ENCODE results near the gene USP24.
A peak's percentile ranks its signal among the peaks of the same experiment; 100 is the strongest.

Gene USP24, protein sequence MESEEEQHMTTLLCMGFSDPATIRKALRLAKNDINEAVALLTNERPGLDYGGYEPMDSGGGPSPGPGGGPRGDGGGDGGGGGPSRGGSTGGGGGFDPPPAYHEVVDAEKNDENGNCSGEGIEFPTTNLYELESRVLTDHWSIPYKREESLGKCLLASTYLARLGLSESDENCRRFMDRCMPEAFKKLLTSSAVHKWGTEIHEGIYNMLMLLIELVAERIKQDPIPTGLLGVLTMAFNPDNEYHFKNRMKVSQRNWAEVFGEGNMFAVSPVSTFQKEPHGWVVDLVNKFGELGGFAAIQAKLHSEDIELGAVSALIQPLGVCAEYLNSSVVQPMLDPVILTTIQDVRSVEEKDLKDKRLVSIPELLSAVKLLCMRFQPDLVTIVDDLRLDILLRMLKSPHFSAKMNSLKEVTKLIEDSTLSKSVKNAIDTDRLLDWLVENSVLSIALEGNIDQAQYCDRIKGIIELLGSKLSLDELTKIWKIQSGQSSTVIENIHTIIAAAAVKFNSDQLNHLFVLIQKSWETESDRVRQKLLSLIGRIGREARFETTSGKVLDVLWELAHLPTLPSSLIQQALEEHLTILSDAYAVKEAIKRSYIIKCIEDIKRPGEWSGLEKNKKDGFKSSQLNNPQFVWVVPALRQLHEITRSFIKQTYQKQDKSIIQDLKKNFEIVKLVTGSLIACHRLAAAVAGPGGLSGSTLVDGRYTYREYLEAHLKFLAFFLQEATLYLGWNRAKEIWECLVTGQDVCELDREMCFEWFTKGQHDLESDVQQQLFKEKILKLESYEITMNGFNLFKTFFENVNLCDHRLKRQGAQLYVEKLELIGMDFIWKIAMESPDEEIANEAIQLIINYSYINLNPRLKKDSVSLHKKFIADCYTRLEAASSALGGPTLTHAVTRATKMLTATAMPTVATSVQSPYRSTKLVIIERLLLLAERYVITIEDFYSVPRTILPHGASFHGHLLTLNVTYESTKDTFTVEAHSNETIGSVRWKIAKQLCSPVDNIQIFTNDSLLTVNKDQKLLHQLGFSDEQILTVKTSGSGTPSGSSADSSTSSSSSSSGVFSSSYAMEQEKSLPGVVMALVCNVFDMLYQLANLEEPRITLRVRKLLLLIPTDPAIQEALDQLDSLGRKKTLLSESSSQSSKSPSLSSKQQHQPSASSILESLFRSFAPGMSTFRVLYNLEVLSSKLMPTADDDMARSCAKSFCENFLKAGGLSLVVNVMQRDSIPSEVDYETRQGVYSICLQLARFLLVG (N-terminal part only)

DNA sequence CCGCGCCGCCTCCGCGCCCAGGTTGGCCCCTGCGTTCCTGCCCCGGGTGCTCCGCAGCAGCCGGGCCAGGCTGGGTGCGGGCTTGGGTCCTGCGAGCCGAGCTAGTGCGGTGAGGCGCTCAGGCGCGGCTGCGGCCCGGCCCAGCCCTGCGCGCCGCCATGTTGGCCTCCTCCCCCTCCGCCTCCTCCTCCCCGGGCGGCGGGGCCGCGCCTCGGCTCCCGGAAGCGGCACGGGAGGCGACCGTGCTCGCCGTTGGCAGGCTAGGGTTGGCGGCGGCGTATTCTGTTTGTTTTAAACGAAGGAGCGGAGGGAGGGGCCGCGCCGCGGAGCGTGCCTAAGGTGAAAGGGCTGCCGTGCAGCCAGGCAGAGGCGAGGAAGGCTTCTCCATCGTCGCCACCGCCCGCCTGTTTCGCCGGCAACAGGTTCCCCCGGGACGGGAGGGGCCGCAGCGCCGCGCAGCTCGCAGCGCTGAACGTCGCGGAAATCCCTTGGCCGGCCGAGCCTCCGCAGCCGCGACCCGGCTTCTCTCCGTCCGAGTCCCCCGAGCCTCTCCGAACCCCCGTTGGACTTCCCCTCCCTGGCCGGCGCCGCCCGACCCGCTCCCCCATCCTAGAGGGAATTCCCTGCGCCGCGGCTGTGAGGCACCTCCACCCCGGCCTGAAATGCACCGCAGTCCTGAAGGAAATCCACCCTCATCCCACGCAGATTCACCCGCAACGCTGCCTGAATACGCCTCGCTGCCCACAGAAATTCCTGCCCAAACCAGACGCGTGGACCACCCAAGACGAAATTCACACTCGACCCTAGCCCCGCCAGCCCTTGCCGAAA lies at the start of gene USP24:
Gene USP24 (minus strand): TSS at position 171 of the 828 bp plus-strand sequence. CDS start 251 bp downstream, outside the sequence.
- DNase-seq = peak; percentile 83 to 88

DNA sequence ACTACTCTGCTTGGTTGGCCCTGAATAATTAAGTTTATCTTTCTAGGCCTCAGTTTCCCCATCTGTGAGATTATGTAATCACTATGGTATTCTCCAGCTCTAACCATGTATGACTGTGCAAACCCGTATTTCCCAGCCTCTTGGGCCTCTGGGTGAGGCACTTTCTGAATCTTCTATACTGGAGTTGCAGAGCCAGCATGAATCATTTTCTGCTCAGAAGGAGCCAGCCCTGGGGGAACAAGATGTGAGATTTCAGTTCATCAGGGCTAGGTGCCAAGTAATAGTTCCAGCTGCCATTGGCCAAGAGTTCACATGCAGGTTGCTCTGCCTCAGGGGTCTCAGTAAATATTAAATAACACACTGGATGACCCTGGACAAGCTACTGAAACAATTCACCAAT lies 47.7 kb upstream of the USP24 start:
- no peak for DNase-seq

DNA sequence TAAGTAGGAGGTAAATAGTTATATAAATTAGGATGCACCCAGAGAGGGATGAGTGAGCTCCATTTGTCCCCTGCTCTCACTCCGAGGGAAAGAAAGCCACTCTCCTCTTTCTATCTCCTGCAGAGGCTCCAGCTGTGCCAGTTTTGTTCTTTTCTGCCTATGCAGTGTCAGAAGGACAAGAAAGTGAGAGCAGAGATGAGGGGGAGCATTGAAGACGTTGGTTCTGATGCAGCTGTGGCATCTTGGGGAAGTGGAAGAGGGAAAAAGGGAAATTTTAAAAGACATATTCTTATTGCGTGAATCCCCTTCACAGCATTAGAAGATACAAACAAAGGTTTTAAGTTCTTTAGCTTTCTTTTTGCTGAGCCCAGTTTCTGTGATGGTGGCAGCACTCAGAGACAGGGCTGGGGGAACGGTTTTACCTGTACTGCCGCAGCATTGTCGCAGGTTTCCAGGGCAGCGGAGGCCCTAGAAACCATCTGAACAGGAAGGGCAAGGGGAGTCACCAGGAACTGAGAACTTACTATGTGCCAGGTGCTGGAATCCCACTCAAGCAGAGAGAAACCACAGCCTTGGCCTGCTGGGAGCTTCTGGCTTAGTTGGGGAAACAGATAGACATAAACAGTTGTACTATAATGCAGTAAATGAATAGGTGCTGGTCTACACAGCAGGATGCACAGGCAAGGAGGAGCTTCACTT lies 44.9 kb upstream of the USP24 start:
- no peak for DNase-seq

DNA sequence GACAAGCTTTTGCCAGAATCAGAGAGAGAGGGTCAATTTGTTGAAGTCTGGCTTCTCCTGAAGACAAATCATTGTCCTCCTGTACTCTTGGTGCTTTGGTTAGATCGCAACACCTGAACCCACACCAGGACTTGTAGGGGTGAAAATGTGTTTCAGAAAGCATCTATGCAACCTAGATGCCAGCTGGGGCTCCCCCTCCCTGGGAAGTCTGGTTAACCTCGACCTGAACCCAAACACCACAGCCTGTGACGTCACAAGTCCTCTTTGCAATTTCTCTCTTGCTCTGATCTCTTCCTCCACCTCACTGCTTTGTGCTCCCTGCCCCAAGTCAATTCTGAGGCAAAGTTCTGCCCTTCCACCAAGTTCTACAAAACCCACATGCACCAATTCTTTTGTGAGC lies 42.8 kb upstream of the USP24 start:
- DNase-seq = no peak

DNA sequence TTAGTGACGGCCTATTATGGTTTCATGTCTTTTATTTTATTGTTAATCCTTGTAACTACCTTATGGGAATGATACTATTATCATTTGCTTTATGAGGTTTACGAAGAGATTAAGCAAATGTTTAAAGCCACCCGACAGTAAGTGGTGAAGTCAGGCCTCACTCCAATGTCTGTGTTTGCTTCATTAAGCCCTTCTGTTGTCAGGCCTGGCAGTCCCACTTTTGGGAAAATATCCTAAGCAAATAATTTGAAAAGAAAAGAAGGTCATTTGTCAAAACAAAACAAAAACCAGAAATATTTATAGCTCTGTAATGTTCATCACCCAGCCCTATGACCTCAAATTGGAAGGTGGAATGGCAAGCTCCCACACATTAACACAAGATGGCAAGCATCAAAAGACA lies 40.7 kb upstream of the USP24 start:
- peak; percentile 1 to 41 for DNase-seq

DNA sequence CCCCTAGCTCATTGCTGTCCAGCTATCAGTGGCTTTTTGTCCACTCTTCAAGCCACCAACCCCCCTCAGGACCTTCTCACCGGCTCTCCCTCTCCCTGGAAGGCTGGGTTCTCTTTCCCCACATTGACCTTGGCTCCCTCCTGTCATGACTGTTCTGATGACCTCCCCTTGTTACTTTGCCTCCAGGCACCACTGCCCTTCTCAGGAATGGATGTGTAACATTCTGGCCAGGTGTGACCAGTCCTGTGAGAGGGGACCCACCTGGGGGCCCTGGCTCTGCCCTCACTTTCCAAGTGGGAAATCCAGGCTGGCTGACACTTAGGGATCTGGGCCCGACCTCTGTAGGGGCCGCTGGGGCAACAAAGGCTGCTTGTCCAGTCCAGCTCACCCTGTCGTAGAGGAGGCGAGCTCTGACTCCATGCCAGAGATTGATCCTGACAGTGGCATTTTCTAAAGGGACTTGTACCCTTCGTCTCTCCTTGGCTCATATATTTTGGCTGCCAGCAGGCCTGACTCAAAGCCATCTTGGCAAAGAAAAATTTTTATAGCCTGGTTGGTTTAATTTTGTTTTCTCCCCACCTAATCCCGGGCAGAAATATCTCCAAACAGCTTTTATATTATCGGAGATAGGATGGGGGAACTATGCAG lies 37.9 kb upstream of the USP24 start:
- no peak for DNase-seq

DNA sequence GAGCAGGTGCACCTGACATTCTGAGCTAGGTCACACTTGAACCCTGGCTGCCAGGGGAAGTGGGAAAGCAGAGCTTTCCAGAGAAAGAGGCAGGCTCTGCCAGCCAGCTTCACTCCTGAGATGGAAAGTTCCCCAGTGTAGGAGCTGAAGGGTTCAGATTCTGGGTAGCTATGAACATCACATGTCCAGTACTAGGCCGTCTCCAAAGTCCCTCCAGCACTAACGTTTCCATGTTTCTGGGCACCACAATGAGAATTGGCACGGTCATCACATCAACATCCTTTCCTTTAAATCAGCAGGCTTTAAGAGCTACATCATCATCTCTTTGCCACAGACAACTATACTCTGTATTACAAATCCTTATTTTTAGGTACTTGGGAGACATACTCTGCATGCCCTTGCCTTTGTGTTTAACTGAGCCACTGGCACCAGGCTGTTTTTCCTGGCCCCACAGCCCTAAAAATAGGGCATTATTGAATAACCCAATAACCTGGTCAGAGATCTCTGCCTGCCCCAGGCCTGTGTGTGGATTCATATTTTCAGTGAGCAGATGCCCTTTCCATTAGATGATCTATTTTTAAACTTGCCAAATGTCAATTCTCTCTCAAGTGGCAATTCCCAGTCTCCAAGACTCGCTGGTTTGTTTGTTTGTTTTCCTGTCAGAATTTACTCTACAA lies 35.4 kb upstream of the USP24 start:
- no peak for DNase-seq

DNA sequence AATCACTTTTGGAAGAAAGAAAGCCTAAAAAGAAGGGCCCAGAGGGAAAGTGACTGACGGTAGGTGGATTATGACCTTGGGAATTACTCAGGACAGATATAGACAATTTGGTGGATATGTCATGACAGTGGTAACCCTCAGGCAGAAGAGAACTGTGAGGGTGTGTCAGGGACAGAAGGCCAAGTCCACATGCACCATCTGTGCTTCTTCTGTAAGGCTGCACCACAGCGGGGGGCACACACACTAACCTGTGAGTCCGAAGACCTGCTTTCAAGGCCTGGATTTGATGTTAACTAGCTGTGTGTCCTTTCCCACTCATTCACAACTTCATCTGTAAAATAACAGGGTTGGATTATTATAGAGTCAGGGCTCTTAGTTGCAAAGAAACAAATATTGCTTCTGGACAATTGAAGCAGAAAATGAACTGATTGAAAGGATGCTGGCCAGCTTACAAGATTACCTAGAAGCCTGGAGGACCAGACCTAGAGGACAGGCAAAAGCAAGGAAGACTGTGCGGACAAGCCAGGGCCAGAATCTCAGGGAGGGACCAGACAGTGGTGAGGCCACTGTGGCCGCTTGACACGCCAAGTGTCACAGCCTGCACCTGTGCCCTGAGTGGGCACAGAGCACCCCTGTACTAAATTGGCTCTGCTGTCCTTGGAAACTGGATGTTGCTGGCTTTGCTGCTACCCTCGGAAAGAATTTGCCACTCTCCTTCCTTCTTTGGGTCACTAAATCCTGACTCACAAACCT lies 34.7 kb upstream of the USP24 start:
- no peak for DNase-seq

DNA sequence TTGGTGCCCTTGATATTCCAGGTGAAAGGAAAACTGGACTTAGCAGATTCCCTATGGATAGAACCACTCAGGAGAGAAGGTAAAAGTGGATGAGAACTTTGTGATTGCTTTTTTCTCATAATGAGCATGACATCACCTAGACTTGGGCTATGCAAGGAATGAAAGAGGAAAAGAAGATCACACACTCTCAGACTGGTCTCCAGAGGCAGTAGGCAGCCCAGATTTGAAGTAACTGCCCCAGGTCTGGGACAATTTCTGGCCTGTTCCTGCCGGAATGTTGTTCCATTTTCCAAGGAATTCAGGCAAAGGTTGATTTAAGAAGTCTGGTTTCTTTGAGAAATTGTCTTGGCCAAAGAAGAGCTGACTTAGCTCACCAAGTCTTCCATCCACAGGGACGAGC lies 31.7 kb upstream of the USP24 start:
- DNase-seq = no peak

DNA sequence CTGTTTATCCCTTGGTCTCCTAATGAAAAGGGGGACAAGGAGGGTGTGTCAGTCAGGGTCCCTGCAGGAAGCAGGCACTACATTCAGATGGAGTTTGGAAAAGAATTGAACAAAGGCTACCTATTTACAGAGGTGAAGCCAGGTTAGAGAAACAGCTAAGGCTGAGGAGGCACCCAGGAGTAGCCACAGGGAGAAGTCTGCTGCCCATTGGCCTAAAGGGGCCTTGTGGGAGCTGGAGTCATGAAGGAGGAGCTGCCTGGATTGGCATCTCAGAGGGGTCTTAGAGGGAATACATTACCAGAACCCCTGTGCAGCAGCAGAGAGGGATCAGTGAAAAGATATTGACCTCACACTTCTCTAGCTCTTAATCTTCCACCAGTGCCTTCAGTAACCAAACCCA lies 31.2 kb upstream of the USP24 start:
- no peak for DNase-seq

DNA sequence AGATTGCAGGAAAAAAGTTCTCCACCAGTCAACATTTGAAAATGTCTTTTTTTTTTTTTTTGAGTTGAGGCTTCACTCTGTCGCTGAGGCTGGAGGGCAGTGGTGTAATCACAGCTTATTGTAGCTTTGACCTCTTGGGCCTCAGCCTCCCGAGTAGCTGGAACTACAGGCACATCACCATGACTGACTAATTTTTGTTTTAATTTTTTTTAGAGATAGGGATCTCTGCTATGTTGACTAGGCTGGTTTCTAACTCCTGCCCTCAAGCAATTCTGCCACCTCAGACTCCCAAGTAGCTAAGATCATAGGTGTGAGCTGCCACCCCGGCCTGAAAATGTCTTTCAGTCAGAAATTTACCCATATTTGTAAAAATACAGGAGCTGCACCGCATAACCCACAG lies 30.6 kb upstream of the USP24 start:
- DNase-seq = no peak

DNA sequence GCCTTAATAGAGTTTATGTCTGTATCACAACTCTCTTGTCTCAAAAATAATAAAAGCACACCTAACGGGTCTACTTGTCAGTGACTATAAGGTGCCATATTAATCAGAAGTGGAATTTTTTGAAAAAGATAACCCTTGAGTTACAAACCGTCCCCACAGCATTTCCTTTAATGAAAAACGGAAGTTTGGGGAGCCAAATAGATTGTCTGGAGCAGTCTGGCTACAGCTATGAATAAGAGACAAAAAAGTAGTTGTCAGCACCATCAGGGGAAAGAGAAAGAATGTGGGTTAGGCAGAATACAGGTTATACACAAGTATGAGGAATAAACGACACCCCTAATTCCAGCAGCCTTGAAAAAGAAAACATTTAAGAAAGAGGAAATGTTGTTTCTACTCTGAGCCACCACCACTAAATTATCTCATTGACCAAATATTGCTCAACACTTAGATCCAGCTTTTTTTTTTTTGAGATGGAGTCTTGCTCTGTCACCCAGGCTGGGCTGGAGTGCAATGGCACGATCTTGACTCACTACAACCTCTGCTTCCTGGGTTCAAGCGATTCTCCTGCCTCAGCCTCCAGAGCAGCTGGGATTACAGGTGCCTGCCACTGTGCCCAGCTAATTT lies 29.4 kb upstream of the USP24 start:
- no peak for DNase-seq

DNA sequence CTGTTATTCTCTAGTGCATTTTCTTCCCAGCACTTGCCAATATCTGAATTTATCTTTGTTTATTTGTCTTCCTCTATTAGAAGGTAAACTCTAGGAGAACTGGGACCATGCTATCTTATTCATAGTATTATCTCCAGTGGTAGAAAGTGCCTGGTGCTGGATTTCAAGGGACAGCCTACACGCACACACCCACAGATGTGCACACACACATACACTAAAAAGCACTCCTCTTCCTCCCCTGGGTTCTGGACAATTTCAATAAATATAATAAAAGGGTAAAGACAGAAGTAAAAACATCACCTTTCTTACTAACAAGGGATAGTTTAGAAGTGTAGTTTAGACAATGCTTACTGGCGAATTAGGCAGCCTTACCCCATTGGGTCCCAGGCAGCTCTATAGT lies 28.5 kb upstream of the USP24 start:
- no peak for DNase-seq

DNA sequence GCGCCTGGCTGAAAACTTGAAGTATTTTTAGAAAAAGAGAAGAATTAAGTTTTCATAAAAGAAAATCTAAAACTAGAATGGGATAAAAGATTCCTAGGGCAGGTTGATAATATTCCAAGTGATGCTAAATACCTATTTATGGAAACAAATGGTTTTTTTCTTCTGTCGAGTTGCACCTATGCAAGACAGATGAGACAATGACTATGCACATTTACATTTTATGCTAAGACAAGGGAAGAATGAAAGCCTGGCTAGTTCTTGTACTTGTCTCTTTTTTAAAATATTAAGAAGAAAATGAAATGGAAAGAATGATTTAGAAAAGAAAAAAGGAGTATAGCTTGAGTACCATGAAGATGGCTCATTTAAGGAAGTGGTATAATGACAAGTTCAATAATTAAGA lies 24.4 kb upstream of the USP24 start:
- no peak for DNase-seq

DNA sequence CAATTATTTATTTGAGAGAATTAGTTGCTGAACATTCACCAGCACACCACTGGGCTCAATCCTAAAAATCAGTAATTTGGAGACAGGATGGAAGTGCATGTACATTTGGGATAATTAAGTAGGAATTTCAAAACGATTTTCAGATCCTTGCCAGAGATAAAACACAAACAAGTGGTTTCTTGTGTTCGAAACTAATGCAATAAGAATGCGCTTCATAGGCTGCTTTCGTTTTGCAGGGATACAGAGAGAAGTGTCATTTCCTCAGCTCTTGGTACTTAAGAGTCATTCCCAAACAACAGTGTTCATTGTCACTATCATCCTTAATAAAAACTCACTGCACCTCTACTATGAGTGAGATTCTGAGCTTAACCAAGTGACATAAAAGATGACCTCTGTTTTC lies 20.6 kb upstream of the USP24 start:
- DNase-seq = no peak

DNA sequence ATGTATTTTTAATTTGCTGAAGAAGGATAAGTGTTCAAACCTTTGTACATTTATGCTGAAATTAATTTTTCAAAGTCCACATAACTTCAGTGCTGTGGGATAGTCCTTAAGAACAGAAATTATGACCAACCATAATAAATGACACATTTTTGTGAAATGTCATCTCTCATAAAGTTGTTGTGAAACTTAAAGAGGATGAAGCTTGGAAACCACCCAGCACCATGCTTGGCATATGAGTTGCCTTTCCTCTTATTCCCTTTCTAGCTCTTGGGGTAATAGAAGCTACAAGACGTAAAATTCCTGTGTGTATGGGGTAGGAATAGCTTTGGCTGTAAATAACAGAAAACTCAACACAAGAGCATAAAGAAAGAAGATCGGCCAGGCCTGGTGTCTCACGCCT lies 18.9 kb upstream of the USP24 start:
- no peak for DNase-seq

DNA sequence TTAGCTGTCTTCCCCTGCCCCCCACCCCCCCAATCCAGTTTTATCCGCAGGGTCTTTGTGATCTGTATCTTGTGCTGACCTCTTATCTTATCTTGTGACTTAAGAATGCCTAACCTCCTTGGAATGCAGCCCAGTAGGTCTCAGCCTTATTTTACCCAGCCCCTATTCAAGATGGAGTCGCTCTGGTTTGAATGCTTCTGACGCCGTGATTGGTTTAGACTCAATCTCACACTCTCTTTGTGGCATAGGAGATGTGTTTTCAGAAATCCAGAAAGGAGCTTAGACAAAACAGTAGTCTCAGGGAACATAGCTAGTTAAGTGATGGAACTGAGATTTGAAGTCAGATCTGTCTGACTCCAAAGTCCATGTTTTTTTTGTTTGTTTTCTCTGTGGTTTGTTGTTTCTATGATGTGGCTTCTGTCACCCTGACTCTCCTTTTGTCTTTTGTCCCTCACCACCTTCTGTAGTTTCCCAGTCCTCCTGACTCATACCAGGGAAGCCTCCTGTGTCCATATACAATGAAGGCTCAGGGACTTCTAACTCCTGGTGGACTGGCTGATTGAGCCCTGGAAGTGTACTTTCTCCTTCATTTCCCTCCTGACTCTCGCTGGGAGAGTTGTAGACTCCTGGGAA lies 18.1 kb upstream of the USP24 start:
- no peak for DNase-seq

DNA sequence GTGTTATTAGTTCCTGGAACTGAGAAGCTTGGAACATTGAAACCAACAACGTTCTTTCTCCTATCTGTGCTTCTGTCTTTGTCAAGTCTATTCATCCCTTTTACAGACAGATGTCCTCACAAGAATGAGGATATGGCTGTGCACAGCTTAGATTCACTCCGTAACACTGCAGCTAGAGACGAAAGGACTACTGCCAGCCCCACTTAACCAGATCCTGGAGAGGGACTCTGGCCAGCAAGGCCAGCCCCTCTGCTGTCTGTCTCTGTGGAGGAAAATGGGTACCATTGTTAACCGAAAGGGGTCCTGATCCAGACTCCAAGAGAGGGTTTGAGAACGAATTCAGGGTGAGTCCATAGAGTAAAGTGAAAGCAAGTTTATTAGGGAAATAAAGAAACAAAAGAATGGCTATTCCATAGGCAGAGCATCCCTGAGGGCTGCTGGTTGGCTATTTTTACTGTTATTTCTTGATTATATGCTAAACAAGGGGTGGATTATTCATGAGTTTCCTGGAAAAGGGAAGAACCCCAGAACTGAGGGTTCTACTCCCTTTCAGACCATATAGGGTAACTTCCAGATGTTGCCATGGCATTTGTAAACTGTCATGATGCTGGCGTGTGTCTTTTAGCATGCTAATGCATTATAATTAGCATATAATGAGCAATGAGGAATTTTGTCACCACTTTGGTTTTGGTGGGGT lies 17.4 kb upstream of the USP24 start:
- no peak for DNase-seq

Measured in NCI-H2081 (cell line).